Measurements from ENCODE around the gene SLCO1C1.

- TF ChIP-seq CTCF (IDR thresholded peaks at IDR 0.05) (no peak), EZH2 (IDR thresholded peaks at IDR 0.05) (no peak)
These were observed 41.3 kb upstream of the SLCO1C1 start for GRCh38 chr12:20653871-20654270.
